Measurements from ENCODE around the gene EFHC1.
A peak's percentile ranks its signal among the peaks of the same experiment; 100 is the strongest.

Gene EFHC1

DNA sequence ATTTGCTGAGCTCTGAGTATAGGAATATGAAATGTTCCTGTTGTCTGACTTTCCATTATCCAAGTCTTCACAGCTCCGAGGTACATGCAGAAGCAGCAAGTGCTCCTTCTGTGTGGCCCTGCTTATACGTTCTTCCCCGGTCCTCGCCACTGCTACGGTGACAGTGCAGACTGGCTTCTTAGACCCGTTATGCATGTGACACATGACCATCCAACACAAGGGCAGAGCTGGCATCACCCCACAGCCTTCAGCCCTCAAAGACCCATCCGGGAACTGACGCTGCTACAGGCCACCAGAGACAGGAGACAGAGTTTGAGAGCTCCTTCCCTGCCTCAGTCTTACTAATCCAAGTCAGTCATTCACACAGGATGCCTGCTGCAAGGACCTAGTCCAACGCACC lies 86.3 kb downstream of the EFHC1 start:
- H3K27ac ChIP-seq: no peak overlapping the region
- no peak overlapping the region for H3K4me3 ChIP-seq
- DNase-seq (ENCODE audit: low spot score): no peak
- TF ChIP-seq, protein P1, sequence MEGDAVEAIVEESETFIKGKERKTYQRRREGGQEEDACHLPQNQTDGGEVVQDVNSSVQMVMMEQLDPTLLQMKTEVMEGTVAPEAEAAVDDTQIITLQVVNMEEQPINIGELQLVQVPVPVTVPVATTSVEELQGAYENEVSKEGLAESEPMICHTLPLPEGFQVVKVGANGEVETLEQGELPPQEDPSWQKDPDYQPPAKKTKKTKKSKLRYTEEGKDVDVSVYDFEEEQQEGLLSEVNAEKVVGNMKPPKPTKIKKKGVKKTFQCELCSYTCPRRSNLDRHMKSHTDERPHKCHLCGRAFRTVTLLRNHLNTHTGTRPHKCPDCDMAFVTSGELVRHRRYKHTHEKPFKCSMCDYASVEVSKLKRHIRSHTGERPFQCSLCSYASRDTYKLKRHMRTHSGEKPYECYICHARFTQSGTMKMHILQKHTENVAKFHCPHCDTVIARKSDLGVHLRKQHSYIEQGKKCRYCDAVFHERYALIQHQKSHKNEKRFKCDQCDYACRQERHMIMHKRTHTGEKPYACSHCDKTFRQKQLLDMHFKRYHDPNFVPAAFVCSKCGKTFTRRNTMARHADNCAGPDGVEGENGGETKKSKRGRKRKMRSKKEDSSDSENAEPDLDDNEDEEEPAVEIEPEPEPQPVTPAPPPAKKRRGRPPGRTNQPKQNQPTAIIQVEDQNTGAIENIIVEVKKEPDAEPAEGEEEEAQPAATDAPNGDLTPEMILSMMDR (IDR thresholded peaks at IDR 0.05): no peak

DNA sequence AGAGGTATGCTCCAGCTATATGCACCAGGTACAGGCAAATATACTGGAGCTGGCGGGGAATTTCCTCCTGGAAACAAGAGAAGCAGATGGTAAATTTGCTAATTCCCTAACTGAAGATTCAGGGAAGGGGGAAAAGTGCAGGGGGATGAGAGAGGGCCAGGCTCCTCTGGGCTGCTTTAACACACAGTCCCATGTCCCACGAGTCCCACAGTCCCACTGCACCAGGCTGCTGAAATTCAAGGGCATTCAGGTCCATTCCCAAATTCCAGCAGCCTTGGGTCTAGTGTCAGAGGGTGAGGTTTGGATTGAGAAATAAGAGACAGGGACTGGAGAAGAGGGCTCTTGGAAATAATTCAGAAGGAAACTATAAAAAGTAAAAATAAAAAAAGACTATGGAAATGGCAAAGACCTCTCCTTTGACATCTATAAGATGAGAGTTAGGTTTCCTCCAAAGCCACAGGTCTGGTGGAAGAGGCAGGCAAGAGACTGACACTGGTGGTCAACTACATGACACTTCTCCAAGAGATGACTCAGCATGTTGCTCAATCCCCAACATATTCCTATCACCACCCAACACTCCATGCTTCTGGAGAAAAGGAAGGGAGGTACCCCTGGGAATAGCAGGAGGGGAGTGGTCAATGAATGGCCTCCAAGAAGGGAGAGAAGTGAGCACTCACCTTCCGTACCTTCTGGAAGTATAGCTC lies 87.6 kb downstream of the EFHC1 start:
- H3K4me3 ChIP-seq: no peak overlapping the region
- TF ChIP-seq, protein P1 (IDR thresholded peaks at IDR 0.05): no peak
- peak overlapping the region in 1 of 2 donors; percentile 52 for H3K27ac ChIP-seq
- DNase-seq (ENCODE audit: low spot score): no peak

DNA sequence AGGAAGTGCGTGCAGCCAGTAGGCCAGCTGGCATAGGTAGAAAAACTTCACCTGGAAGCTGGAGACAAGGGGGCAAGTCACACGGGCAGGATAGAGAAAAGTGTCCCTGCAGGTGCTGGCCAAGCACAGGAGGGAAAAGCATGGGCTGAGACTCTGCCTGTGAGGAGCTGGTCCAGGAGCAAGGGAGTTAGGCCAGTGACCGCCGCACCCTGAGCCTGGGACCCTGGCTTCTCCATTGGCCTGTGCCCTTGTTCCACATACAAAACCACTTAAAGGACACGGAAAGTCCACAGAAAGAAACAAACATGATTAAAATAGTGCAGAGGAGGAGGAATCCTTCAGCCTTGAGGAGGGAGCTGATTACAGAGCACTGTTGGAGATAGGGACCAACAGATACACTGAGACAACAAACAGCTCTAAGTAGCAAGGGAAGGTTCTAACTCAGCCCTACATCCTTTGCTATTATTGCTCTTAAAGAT lies 88.2 kb downstream of the EFHC1 start:
- Histone ChIP-seq H3K27ac (peak overlapping the region in 1 of 2 donors; percentile 52), H3K4me3 (no peak overlapping the region)
- TF ChIP-seq, protein P1 (IDR thresholded peaks at IDR 0.05): no peak
- no peak for DNase-seq (ENCODE audit: low spot score)

- TF ChIP-seq, protein P1 (IDR thresholded peaks at IDR 0.05): no peak
- no peak for DNase-seq (ENCODE audit: low spot score)
- Histone ChIP-seq H3K27ac (peak overlapping the region; percentile 52 to 86), H3K4me3 (no peak overlapping the region)
Measured at GRCh38 chr6:52509281-52510212, 89.4 kb downstream of the EFHC1 start.

DNA sequence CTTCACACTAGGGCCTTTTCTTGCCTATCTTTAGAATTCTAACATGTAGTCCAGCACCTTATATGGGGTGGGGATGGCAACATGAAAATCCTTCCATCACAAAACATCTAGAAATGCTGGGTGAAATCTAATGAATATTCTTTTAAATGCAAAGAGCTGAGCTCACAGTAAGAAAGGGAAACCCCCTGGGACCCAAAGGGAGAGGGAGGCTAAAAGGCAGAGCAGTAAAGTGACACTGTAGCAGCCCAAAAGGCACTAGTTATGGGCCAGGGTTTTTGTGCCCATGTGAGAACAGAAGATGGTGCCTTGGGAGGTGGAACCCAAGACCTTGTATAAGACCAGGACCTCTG lies 90.0 kb downstream of the EFHC1 start:
- TF ChIP-seq, protein P1 (IDR thresholded peaks at IDR 0.05): no peak
- no peak for DNase-seq (ENCODE audit: low spot score)
- Histone ChIP-seq H3K4me3 (no peak overlapping the region), H3K27ac (peak overlapping the region; percentile 52 to 86)

- TF ChIP-seq, protein P1 (IDR thresholded peaks at IDR 0.05): no peak
- peak; percentile 59 for DNase-seq (ENCODE audit: low spot score)
- Histone ChIP-seq H3K27ac (peak overlapping the region; percentile 86 to 92), H3K4me3 (no peak overlapping the region)
Measured at GRCh38 chr6:52511163-52511562, 91.0 kb downstream of the EFHC1 start.
